Measurements from ENCODE around the gene RPS16. TPM values are rescaled to one million over a fixed set of nuclear protein-coding genes. Genes with fewer than 3 reads are reported as not detected.

The RPS16 gene
- total and polyA plus RNA-seq, 2 of the 13 experiments (the other 11 are each of a cell fraction or from before 2014, with no cell fraction given) = 488 to 2,583 TPM

DNA sequence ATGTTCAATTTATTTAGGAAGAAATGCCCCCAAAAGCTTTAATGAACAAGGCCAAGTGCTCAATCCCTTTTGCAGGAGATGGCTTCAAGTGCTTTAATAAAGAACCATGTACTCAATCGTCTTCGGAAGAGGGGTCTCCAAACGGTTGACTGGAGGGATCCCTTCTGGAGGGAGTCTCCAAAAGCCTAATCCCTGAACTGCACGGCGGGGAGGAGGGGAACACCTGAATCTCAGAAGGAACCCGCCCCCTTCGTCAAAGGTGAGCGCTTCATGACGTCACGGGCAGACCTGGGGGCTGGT is 45.3 kb downstream of the RPS16 start:
- ChIA-PET CTCF (ENCODE audit: low intra/inter-chr PET ratio, low total read pairs) (interaction anchor here (1.3 kb wide), 1 partner anchor 22 kb away, joined by 3 read pairs; the partner anchor contains the start of gene PLEKHG2), POLR2A (interaction anchor here (0.7 to 3.2 kb wide), 18 partner anchors 8 to 772 kb away, joined by 3 to 49 read pairs (median 8); partner anchors contain the start of genes EIF3K, PAK4, PLEKHG2 and RPS16)
- Histone ChIP-seq H3K4me1 (ENCODE audit: insufficient read depth, low read length) (peaks cover 22% of the 10 kb centered on the region), H3K27me3 (ENCODE audit: control insufficient read depth in 1 of 2, insufficient read depth in 2 of 2, low read length in 2 of 2) (no peaks in the 10 kb centered on the region), H3K9me3 (ENCODE audit: low read length) (no peaks in the 10 kb centered on the region), H3K4me2 (ENCODE audit: low read depth, low read length) (peak overlapping the region; percentile 75), H3K79me2 (ENCODE audit: insufficient read depth, low read length) (peaks cover 17% of the 10 kb centered on the region), H3K36me3 (replicated peaks in 1 of 2; ENCODE audit: control insufficient read depth in 1 of 2, insufficient read depth in 2 of 2, low read length in 2 of 2) (peaks cover 9 to 50% of the 10 kb centered on the region in 2 experiments), H3K27ac (ENCODE audit: extremely low read length, insufficient read depth, low read length) (peak overlapping the region; percentile 86), H4K20me1 (ENCODE audit: insufficient read depth, low read length) (no peaks in the 10 kb centered on the region), H3K4me3 (replicated peaks in 1 of 3; ENCODE audit: insufficient read depth in 1 of 3, low read depth in 2 of 3, low read length in 3 of 3) (peak overlapping the region; percentile 71 to 95 (median 85)), H3K9ac (ENCODE audit: insufficient read depth, low read depth, low read length) (peak overlapping the region; percentile 95), H2AFZ (ENCODE audit: low read length) (no peak overlapping the region)
- in situ Hi-C loops (cut with HindIII; ENCODE audit: extremely low pct_ligation_motif_present, low pct_unique_long_range_greater_than_20kb) (no loop called here), intact Hi-C loops (cut with micrococcal nuclease; ENCODE audit: unreplicated experiment) (loop anchor here (1.0 kb wide), 1 partner anchor 8 kb away; no protein-coding TSS in a partner anchor)
- no peak for DNase-seq (ENCODE audit: low spot score)
- WGBS (ENCODE audit: low lambda C conversion rate) = 14% methylated on average over 2 of the region's 10 CpGs
- ATAC-seq = no peak
- TSS peak; percentile 59 for BruUV-seq (replicated peaks)
- FAIRE-seq = no peak
- TF ChIP-seq, protein P1, sequence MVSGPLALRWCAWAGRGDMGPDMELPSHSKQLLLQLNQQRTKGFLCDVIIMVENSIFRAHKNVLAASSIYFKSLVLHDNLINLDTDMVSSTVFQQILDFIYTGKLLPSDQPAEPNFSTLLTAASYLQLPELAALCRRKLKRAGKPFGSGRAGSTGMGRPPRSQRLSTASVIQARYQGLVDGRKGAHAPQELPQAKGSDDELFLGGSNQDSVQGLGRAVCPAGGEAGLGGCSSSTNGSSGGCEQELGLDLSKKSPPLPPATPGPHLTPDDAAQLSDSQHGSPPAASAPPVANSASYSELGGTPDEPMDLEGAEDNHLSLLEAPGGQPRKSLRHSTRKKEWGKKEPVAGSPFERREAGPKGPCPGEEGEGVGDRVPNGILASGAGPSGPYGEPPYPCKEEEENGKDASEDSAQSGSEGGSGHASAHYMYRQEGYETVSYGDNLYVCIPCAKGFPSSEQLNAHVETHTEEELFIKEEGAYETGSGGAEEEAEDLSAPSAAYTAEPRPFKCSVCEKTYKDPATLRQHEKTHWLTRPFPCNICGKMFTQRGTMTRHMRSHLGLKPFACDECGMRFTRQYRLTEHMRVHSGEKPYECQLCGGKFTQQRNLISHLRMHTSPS (CRISPR knock-in tag; IDR thresholded peaks at IDR 0.05; ENCODE audit: low read depth) = no peak
- TF ChIP-seq REPIN1 (CRISPR knock-in tag; IDR thresholded peaks at IDR 0.05; ENCODE audit: borderline replicate concordance, low read depth) (0 out of 2 replicates have a peak, but pooled peaks have one; percentile 19), ATF7 (IDR thresholded peaks at IDR 0.05) (peak; percentile 80), ATF7 (CRISPR knock-in tag; IDR thresholded peaks at IDR 0.05) (no peak), CREB1 (IDR thresholded peaks at IDR 0.05) (peak; percentile 99), CREB1 (CRISPR knock-in tag; IDR thresholded peaks at IDR 0.05) (no peak), ZNF652 (CRISPR knock-in tag; IDR thresholded peaks at IDR 0.05; ENCODE audit: borderline replicate concordance, low read depth) (no peak), CCDC6 (CRISPR knock-in tag; IDR thresholded peaks at IDR 0.05) (0 out of 2 replicates have a peak, but pooled peaks have one; percentile 45), GZF1 (CRISPR knock-in tag; IDR thresholded peaks at IDR 0.05) (no peak), U2AF1 (optimal IDR thresholded peaks at IDR 0.05; ENCODE audit: low read depth, low read length) (peak; percentile 20), ZNF564 (CRISPR knock-in tag; IDR thresholded peaks at IDR 0.05) (0 out of 2 replicates have a peak, but pooled peaks have one; percentile 27)
- TF ChIP-seq, protein P2, sequence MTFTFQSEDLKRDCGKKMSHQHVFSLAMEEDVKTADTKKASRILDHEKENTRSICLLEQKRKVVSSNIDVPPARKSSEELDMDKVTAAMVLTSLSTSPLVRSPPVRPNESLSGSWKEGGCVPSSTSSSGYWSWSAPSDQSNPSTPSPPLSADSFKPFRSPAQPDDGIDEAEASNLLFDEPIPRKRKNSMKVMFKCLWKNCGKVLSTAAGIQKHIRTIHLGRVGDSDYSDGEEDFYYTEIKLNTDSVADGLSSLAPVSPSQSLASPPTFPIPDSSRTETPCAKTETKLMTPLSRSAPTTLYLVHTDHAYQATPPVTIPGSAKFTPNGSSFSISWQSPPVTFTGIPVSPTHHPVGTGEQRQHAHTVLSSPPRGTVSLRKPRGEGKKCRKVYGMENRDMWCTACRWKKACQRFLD (CRISPR knock-in tag; IDR thresholded peaks at IDR 0.05; ENCODE audit: borderline replicate concordance) = 0 out of 2 replicates have a peak, but pooled peaks have one; percentile 10
- TF ChIP-seq, protein P3, sequence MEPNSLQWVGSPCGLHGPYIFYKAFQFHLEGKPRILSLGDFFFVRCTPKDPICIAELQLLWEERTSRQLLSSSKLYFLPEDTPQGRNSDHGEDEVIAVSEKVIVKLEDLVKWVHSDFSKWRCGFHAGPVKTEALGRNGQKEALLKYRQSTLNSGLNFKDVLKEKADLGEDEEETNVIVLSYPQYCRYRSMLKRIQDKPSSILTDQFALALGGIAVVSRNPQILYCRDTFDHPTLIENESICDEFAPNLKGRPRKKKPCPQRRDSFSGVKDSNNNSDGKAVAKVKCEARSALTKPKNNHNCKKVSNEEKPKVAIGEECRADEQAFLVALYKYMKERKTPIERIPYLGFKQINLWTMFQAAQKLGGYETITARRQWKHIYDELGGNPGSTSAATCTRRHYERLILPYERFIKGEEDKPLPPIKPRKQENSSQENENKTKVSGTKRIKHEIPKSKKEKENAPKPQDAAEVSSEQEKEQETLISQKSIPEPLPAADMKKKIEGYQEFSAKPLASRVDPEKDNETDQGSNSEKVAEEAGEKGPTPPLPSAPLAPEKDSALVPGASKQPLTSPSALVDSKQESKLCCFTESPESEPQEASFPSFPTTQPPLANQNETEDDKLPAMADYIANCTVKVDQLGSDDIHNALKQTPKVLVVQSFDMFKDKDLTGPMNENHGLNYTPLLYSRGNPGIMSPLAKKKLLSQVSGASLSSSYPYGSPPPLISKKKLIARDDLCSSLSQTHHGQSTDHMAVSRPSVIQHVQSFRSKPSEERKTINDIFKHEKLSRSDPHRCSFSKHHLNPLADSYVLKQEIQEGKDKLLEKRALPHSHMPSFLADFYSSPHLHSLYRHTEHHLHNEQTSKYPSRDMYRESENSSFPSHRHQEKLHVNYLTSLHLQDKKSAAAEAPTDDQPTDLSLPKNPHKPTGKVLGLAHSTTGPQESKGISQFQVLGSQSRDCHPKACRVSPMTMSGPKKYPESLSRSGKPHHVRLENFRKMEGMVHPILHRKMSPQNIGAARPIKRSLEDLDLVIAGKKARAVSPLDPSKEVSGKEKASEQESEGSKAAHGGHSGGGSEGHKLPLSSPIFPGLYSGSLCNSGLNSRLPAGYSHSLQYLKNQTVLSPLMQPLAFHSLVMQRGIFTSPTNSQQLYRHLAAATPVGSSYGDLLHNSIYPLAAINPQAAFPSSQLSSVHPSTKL (CRISPR knock-in tag; IDR thresholded peaks at IDR 0.05) = no peak
- TF ChIP-seq, protein P4, sequence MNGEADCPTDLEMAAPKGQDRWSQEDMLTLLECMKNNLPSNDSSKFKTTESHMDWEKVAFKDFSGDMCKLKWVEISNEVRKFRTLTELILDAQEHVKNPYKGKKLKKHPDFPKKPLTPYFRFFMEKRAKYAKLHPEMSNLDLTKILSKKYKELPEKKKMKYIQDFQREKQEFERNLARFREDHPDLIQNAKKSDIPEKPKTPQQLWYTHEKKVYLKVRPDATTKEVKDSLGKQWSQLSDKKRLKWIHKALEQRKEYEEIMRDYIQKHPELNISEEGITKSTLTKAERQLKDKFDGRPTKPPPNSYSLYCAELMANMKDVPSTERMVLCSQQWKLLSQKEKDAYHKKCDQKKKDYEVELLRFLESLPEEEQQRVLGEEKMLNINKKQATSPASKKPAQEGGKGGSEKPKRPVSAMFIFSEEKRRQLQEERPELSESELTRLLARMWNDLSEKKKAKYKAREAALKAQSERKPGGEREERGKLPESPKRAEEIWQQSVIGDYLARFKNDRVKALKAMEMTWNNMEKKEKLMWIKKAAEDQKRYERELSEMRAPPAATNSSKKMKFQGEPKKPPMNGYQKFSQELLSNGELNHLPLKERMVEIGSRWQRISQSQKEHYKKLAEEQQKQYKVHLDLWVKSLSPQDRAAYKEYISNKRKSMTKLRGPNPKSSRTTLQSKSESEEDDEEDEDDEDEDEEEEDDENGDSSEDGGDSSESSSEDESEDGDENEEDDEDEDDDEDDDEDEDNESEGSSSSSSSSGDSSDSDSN (CRISPR knock-in tag; IDR thresholded peaks at IDR 0.05) = no peak
- TF ChIP-seq, protein P5, sequence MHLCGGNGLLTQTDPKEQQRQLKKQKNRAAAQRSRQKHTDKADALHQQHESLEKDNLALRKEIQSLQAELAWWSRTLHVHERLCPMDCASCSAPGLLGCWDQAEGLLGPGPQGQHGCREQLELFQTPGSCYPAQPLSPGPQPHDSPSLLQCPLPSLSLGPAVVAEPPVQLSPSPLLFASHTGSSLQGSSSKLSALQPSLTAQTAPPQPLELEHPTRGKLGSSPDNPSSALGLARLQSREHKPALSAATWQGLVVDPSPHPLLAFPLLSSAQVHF (CRISPR knock-in tag; IDR thresholded peaks at IDR 0.05) = no peak

All from HepG2 (cell line).